Measurements from ENCODE around the gene OARD1. TPM values are rescaled to one million over a fixed set of nuclear protein-coding genes. Genes with fewer than 3 reads are reported as not detected.

OARD1 gene
- total RNA-seq, 4 donors from 2014 or later: 8.6 to 30.0 (median 16.1) TPM

DNA sequence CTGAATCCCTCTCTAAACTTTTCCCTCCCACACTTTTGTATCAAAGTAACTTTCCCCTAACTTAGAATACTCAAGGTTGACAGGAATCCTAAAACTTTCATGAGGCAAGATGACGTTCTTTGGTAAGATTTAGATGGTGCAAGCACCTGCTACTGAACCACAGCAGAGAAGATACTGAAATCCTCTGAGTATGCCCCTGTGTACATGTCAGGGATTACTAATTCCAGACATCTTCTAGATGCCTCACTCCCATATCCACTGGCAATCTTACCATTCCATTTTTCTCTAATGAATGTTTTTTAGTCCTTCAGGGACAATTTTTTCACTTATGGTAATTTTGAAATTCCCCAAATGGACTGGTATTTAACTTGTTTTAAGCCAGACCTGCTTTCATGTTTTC, 10.1 kb downstream of the OARD1 start:
- no peak for DNase-seq
- no peak for TF ChIP-seq POLR2A (IDR thresholded peaks at IDR 0.05)
- TF ChIP-seq, protein P1, sequence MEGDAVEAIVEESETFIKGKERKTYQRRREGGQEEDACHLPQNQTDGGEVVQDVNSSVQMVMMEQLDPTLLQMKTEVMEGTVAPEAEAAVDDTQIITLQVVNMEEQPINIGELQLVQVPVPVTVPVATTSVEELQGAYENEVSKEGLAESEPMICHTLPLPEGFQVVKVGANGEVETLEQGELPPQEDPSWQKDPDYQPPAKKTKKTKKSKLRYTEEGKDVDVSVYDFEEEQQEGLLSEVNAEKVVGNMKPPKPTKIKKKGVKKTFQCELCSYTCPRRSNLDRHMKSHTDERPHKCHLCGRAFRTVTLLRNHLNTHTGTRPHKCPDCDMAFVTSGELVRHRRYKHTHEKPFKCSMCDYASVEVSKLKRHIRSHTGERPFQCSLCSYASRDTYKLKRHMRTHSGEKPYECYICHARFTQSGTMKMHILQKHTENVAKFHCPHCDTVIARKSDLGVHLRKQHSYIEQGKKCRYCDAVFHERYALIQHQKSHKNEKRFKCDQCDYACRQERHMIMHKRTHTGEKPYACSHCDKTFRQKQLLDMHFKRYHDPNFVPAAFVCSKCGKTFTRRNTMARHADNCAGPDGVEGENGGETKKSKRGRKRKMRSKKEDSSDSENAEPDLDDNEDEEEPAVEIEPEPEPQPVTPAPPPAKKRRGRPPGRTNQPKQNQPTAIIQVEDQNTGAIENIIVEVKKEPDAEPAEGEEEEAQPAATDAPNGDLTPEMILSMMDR (IDR thresholded peaks at IDR 0.05): no peak
- Histone ChIP-seq H3K9me3 (no peaks in the 10 kb centered on the region), H3K4me3 (no peak overlapping the region), H3K4me1 (peaks cover 4 to 28% (median 13%) of the 10 kb centered on the region in 3 donors), H3K36me3 (peaks cover 0 to 46% (median 3%) of the 10 kb centered on the region in 3 donors), H3K27ac (no peak overlapping the region), H3K27me3 (no peaks in the 10 kb centered on the region)
- intact Hi-C loops (cut with DNase I): no loop called here
- WGBS, 2 donors: 78 to 95% methylated on average over 1 of the region's 1 CpG

DNA sequence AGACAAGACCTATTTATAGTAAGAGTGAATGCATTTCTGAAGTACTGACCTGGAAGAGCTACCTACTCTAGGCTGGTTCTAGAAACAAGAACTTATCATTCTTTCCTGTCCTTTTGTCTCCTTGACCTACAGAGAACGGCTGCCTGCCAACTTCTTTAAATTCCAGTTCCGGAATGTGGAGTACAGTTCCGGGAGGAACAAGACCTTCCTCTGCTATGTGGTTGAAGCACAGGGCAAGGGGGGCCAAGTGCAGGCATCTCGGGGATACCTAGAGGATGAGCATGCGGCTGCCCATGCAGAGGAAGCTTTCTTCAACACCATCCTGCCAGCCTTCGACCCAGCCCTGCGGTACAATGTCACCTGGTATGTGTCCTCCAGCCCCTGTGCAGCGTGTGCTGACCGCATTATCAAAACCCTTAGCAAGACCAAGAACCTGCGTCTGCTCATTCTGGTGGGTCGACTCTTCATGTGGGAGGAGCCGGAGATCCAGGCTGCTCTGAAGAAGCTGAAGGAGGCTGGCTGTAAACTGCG, 10.9 kb downstream of the OARD1 start:
- TF ChIP-seq, protein P1 (IDR thresholded peaks at IDR 0.05): no peak
- TF ChIP-seq POLR2A (IDR thresholded peaks at IDR 0.05): no peak
- Histone ChIP-seq H3K27ac (no peak overlapping the region), H3K9me3 (no peaks in the 10 kb centered on the region), H3K4me1 (peaks cover 4 to 28% (median 13%) of the 10 kb centered on the region in 3 donors), H3K4me3 (no peak overlapping the region), H3K27me3 (no peaks in the 10 kb centered on the region), H3K36me3 (peaks cover 0 to 47% (median 3%) of the 10 kb centered on the region in 3 donors)
- DNase-seq: no peak
- WGBS, 2 donors: 59 to 89% methylated on average over 5 to 10 of the region's 13 CpGs
- intact Hi-C loops (cut with DNase I): no loop called here

DNA sequence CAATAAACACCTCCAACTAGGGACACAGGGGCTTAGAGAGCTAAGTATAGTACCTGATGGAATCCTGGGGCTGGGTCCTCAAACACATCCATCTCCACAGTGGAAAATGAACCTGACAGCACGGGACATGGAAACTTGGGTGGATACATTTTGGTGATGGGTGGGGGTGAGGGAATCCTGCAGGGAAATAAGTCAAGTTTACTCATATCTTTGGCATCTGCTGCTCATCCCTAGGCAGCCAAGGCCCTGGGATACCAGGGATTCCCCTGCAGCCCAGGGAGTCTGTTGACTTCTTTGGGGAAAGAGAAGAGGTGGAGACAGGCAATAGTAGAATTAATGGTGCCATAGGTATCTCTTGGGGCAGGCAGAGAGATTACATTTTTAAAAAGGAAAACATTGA, 12.6 kb downstream of the OARD1 start:
- no peak for DNase-seq
- H3K4me3 ChIP-seq: no peak overlapping the region
- intact Hi-C loops (cut with DNase I): no loop called here
- H3K27me3 ChIP-seq: no peaks in the 10 kb centered on the region
- peaks cover under 1 to 28% (median 13%) of the 10 kb centered on the region in 3 donors for H3K4me1 ChIP-seq
- H3K27ac ChIP-seq: no peak overlapping the region
- H3K36me3 ChIP-seq: peaks cover 0 to 32% (median 3%) of the 10 kb centered on the region in 3 donors
- 41 to 44% methylated on average over 1 of the region's 1 CpG for WGBS, 2 donors
- no peaks in the 10 kb centered on the region for H3K9me3 ChIP-seq
- TF ChIP-seq, protein P1 (IDR thresholded peaks at IDR 0.05): no peak
- TF ChIP-seq POLR2A (IDR thresholded peaks at IDR 0.05): no peak

DNA sequence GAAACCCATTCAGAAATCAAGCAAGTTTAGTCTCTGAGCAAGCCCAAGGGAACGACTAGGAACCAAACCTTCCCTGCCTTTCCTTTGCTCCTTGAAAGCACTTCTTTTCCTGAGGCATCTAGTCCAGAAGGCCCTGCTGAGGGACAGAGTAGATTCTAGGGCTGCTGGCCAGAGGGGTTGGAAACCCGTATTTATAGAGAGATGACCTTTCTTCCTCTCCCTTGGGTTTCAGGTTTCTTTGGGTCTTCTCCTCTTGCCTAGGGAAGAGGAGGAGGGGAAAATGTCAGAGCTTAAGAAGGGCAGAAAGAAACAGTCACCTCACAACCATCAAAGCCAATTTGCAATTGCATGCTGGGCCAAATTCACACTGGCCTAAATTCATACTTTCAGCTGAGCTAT, 13.4 kb downstream of the OARD1 start:
- H3K4me3 ChIP-seq: no peak overlapping the region
- intact Hi-C loops (cut with DNase I): no loop called here
- peaks cover 0 to 25% (median 3%) of the 10 kb centered on the region in 3 donors for H3K36me3 ChIP-seq
- no peaks in the 10 kb centered on the region for H3K9me3 ChIP-seq
- peaks cover 0 to 28% (median 13%) of the 10 kb centered on the region in 3 donors for H3K4me1 ChIP-seq
- WGBS, 2 donors: 69 to 78% methylated on average over 2 of the region's 2 CpGs
- no peak for TF ChIP-seq POLR2A (IDR thresholded peaks at IDR 0.05)
- TF ChIP-seq, protein P1 (IDR thresholded peaks at IDR 0.05): no peak
- DNase-seq: no peak
- H3K27me3 ChIP-seq: no peaks in the 10 kb centered on the region
- H3K27ac ChIP-seq: no peak overlapping the region

DNA sequence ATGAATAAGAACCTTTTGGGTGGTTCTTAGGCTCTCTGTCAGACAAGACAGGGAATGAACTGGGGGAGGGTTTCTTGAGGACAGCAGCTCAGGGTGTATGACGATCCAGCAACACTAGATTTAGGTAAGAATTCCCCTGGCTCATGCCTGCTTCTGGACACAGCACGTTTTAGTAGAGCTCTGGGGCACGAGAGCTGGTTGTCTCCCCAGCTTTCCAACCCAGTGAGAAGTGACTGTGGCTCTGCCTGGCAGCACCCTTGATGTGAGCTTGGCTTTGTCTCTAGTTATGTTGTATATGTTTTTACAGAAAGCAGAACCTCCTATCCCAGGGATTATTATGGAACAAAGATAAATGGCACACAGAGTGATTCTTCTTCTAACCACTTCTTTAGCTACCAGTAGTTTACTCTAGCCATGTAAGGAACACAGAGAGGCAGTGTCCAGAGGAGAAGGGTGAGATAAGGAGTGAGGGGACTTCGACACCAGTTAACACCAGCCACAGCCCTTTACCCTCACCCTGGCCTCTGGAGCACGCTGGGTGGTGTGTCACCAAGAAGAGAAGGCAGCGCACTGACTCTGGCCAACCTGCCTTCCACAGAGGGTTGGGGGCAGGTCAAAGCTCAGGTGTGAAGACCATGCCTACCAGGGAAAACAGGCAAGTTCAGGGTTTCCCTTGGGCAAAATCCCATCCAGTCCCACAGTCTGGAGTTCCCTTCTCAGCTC, 15.2 kb downstream of the OARD1 start:
- 67 to 68% methylated on average over 4 to 5 of the region's 6 CpGs for WGBS, 2 donors
- intact Hi-C loops (cut with DNase I): no loop called here
- Histone ChIP-seq H3K4me3 (no peak overlapping the region), H3K27ac (no peak overlapping the region), H3K9me3 (no peaks in the 10 kb centered on the region), H3K36me3 (peaks cover 0 to 14% (median 3%) of the 10 kb centered on the region in 3 donors), H3K27me3 (no peaks in the 10 kb centered on the region), H3K4me1 (peaks cover 0 to 44% (median 22%) of the 10 kb centered on the region in 3 donors)
- DNase-seq: no peak
- TF ChIP-seq POLR2A (IDR thresholded peaks at IDR 0.05): no peak
- TF ChIP-seq, protein P1 (IDR thresholded peaks at IDR 0.05): no peak

Measured in esophagus squamous epithelium (tissue), 5 donors.